Medulla oblongata (tissue), 1 donor: ENCODE results near the gene PRR5L.

ENCODE experiments used
- DNase-seq: peaks from one replicate; pipeline ENCODE4 v3.0.0-alpha.2; 2015; ENCODE audit errors: extremely low spot score

PRR5L gene

DNA sequence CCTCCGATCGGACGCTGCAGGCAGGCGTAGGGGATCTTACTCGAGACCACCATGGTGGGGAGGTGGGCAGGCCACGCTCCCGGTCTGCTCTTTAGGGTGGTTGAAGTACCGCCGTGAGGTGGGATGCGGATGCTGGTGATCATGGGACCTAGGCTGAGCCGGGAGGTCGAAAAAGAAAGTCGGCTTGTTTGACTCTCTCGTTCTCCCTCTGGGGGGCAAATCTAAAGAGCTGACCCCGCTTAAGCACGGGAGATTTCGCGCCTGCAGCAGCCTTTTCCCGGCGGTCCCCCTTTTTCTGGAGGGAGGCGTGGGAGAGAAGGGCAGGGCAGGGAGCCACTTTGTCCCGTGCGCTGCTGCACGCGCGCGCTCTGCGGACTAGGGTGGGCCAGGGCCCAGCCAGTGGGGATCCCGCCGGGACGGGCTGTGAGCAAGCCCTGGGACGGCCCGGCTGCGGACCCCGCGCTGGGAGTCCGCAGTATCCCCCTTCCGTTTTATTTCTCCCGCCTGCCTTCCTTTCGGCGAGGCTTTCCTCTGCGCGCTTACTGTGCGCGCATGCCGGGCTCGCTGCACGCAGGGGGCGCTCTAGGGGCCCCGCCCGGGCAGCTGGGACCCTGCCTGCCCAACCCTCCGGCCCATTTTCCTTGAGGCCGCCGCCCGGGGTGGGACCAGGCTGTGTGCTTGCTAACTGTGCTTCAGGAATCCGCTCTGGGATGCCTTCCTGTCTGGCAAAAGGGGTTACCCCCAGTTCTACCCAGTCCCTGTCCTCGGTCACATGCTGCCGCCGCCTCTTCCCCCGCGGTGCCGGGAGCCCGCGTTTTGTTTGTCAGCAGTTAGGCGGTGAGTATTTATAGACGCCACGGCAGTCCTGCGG is 81.0 kb downstream of the PRR5L start:
- DNase-seq, result peak; percentile 67

DNA sequence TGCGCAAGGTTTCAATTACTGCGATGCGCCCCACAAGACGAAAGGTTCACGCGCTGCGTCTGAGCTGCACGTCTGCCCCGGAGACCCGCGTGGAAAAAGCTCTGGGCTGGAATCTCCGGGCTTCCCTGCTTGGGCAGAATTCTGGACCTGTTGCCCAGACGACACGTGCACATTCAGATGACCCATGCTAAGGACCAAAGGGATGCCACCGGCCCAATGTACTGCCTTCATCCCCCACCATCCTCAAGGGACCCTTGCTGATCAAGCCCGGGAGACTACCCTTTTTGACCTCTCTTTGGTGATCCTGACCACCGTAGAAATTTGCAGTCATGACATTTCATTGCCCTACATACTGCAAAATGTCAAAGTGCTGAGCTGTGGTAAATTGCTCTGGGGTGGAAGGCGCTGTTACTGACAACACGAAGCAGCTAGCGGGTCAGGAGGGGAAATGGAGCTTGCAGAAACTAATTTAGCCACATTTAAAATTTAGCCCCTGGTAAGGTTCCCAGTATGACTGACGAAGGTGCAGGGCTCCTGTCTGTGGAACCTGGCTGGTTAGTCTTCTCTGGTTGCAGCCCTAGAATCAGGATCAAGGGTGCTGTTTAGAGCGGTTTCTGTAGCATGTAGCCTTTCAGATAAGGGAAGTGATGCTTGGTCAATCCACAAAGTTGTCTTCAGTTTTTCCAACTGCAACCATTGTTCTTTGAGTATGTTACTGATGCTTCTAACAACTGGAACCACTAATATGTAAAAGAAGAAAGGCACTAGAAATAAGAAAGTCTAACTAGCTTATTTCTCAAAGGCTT is 81.9 kb downstream of the PRR5L start:
- no peak for DNase-seq

DNA sequence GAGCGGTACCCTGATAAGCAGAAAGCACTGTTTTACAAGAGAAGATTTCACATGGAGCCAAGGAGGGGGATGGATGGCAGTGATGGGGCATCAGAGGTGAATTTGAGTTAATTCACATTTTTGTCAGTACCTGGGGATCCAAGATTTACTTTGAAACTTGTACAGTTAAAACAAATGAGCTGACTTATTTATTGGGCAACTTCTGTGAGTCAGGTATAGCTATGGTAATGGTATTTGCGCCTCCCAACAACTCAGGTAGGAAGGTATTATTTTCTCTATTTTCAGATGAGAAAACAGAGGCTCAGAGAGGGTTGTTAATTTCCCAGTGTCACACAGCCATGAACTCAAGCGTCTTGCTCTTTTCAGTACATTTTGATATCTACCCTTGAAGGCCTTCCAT is 83.6 kb downstream of the PRR5L start:
- no peak for DNase-seq

DNA sequence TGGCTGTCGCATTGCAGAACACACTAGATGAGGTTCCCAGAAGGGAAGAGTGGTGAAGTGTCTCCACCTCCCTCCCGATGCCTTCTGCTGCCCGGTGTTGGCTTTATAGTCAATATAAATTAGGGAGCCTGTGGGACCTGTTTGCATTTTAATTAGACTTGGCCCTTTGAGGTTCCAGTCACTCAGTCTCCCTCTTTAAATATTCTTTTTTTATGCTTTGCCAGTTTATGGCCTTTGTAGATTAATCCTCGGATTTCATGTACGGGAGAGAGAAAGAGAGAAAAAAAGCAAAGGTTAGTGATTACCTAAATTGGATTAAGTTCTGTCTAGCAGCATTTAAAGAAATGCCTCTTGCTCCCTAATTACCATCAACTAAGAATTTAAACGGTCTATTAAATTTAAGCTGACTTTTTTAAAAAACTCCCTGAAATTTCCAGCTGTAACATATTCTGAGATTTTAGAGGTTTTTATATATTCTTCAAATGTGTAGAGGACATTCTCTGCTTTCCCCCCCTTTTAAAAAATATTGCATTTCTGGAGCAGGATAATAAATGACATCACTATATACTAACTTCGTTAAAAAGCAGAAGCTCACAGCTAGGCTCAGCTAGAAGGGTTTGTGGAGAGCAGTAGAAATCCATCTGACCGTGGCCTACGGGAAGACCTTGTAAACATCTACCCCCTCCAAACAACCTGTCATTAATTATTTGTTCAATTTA is 84.4 kb downstream of the PRR5L start:
- DNase-seq, result no peak

DNA sequence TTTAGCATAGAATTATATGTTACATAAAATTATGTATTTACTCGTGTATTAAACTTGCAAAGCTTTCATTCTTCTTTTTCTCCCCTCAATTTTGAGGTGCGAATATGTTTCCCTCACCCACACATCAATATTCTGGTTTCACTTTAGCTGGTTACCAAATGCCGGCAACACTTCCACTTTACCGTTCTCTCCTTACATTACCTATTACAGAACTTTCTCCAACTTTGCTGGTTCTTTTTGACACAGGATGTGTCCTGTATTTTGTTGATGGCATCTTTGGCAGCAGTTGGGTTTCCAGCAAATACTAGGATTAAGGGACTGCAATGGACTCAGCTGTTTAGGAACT is 84.9 kb downstream of the PRR5L start:
- no peak for DNase-seq

DNA sequence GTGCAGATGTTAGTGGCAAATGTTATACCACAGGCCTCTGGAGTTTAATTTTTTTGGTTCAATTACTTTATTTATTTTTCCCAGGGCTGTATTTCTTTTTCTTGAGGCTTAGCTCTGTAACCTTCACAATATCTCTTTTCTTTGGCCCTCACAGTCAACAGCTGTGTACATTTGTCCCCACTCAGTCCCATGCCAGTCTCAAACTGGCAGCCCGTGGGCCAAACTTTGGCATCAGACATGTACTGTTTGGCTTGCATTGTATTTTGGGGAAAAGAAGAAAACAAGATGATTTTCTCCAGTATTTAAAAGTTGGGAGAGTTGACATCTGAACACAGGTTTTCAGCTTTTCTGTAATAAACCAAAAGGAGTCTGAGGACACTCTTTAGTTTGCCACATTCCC is 87.1 kb downstream of the PRR5L start:
- peak; percentile 68 for DNase-seq

DNA sequence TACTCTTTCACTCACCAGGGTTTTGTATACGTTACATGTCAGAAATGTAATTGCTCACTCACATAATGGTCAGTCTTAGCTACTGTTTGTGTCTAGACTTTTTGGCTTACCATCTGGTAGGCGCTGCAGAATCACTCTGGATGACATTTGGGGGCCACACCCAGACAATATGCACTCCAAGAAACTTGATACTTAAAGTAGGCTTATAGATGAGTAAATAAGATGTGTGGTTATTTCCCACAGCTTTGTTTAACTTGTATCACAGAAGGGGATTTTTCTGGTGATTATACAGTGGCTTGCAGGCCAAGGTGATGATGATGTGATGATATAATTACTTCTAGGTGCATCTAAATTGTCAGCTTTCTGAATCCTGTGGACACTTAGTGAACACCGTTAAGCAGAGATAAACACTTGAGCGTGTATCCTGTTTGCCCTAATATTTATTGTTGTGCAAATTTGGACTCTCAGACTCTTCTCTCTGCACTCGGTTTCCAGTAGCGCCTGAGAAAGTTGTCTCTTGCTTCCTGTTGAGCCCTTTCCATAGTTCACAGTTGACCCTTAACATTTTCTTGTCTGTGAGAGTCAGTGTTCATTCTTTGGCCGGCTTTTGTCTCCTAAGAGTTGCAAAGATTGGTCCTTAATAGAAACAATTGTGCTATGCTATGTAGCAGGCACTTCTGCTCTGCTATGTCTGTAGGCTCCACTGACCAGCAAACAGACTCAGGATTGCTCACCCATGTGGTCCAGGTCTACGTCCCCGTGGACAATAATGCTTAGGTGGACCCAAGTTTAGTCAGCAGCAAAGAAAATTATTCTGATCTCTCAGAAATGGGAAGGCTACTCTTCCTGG is 89.3 kb downstream of the PRR5L start:
- no peak for DNase-seq

DNA sequence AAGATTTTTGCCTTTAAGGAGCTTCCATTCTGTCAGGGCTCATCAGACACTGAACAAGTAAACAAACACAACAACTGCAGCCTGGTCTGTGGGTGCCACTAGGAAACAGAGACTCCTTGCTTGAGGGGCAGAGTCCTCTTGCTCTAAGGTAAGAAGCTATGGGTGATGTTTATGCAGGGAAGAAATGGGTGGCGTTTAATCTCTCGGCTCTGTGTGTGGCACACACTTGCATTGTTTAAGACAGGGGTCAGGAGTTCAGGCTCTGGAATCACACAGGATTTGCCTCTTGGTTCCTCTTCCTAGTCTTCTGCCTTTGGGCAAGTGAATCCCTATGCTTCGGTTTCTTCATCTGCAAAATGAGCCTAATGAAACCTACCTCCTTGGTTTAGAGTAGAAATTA is 90.3 kb downstream of the PRR5L start:
- no peak for DNase-seq

DNA sequence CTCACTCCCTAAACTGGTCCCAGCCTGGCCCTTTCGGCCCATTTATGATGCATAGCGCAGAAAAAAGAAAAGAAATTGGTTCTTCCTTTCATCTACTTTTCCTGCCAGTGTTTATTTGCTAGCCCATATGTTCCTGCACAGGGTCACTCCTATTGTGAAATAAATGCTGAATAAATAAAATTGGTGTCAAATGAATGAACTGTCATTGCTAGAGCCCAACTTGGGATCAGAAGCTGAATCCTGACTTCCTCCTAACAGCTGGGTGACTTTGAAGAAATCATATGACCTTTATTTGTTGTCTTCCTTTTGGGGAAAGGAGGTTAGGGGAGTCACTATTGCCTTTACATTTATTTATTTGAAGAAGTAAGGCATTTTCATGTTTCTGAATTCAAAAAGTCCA is 92.0 kb downstream of the PRR5L start:
- DNase-seq, result no peak

DNA sequence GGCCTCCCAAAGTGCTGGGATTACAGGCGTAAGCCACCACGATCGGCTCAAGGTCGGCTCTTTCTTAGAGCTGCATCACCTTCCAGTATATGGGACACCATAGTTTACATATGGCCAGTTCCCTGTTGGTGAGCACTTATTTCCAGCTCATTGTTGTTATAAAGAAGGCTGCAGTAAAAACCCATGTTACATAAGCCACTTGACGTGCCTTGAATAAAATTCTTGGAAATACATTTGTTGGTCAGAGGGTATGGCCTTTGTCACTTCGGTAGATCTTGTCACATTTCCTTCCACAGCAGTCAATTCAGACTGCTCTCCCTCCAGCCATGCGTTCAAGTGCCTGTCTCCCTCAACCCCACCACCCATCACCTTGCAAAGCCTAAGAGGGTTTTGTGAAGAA is 92.9 kb downstream of the PRR5L start:
- DNase-seq, result no peak

DNA sequence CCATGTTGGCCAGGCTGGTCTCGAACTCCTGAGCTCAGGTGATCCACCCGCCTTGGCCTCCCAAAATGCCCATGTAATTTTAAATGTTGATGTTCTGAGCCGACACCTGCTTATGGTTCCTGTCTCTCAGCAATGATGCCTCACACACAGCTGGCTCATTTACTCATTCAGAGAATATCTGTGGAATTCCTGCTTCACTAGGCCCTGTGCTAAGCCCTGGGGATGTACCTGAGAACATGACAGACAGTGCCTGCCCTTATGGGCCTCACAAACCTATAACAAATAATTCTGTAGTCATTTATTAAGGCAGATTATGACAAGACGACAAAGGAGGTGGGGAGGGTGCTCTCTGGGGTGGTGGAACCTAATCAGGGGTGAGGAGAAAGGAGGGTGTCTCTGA is 93.7 kb downstream of the PRR5L start:
- DNase-seq, result no peak

DNA sequence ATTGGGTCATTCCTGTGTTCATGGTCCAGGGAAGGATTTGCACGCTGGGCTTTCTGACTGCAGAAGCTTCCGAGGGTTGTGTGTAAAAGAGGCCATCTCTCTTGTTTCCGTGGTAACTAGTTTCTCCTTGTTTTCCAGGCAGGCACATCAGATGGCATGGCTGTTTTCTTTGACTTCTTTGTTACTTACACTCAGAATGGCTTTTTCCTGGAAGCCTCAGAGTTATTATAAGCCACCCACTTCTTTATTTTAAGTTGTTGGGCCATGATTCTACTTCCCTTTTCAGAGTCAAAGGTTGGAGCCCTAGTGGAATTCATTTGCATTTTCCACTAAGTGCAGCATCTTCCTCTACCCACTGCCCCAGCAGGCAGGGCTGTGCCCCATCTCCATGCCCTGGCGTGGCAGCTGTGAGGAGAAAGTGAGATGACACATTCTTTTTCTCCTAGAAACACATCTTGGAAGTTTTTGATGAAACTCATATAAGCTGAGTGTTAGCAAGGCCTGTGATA is 94.9 kb downstream of the PRR5L start:
- peak; percentile 74 for DNase-seq

DNA sequence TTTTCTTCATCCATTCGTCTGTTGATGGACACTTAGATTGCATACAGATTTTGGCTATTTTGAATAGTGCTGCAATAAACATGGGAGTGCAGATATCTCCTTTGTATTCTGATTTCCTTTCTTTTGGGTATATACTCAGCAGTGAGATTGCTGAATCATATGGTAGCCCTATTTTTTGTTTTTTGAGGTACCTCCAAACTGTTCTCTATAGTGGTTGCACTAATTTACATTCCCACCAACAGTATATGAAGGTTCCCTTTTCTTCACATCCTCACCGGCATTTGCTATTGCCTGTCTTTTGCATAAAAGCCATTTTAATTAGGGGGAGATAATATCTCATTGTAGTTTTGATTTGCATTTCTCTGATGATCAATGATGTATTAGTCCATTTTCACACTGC is 96.1 kb downstream of the PRR5L start:
- no peak for DNase-seq

DNA sequence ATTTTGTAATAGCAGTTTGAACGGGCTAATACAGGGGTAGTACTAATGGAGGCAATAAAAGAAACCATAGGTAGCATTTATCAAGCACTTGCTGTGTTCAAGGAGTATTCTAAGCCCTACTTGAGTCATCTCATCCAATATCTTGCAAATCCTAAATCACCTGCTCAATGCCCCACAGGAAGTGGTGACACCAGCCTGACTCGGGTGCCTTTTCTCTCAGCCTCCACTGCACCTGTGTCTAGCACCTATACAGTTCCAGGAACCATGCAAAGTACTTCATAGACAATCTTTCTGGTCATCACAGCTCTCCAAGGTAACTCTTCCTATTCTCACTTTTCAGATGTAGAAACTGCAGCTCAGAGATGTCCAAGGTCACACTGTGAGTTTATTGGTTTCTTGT is 98.0 kb downstream of the PRR5L start:
- no peak for DNase-seq

DNA sequence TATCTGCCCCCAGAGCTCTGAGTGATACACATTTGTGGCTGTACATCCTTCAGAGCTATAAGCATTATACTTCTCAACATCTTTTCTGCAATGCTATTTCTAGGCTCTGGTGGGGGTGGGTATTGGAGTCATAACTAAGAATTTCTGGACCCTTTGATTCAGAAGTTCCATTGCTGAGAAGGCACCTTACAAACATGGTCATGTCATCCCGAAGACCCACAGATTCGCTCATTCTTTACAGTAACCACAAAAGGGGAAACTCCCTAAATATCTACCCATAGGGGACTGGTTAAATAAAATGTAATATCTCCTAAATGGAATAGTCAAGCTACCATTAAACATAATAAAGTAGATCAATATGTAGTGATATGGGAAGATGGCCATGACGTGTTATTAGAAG is 98.8 kb downstream of the PRR5L start:
- DNase-seq, result no peak

DNA sequence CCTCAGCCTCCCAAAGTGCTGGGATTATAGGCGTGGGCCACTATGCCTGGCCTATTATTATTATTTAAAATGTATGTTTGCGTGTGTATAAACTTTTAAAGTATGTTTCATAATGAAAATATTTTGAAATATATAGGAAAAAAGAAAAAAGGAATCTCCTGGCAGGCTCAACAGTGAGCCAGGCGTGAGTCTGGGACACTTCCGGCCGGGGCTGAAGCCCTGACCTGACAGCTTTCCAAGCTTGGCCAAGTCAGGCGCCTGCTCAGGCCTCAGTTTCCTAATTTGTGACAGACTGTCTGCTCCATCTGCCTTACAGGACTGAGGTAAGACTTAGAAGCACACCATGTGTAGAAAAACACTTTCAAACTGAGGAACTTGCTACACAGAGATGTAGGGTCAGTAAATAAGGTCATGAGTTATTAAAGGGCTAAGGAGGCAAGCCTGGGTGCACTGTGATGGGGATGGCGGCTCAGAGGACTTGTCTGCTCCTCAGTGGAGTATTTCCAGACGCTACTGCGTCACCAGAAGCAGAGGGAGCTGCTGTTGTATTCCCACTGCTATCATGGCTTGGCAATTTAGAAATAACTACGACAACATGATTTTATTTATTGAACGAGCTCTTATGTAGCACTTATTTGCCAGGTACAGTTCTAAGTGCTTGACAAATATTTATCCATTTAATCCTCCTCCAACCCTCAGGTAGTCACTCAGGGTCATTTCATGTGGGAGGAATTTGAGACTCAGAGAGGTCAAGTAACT is 100.1 kb downstream of the PRR5L start:
- no peak for DNase-seq

DNA sequence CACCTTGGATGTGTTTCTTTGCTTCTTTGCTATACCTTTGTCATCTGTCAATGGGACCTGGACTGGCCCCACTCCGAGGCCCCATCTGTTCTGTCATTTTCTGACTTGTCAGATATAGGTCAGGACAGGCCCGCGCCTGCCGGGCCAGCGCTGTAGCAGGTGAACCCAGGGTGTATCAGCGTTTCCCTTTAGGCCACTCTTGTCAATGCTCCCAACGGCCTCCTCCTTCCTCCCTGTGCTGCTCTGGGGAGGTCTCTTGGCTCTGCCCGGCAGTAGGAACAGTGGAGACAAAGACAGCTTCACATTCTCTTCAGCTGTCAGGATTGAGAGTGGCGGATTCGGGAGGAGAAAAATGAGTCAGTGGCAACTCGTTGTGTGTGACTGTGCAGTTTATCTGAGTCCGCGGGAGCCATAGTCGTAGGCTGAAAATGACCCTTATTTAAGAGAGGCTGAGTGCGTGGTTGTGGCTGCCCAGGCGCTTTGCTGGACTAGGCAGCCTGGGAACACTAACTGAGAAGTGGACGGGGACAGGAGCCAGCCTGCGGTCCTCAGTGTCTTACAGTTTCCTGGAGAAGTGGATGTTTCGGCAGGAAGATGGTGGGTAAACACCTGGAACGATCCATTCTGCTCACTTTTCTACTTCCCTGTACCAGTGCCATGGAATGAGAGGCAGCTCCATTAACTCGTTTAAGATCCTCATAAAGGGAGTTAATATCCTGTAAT is 102.3 kb downstream of the PRR5L start:
- peak; percentile 88 for DNase-seq

DNA sequence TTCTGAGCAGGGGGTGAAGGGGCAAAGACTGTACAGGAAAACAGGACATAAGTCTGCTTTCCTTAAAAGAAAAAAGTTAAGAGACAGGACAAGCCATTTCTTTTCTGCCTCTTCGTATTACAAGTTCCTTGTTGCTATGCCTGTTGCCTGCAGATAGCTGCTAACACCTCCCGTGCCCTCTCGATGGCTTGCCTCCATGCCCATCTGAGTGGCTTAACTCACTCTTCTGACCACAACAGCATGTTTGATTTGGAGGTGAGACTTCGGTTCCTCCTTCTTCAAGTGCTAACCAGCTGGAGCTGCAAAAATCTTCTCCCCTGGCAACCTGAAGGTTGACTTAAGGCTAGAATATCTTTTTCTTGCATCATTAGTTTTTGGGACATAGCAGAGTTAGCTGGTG is 103.1 kb downstream of the PRR5L start:
- DNase-seq, result no peak

DNA sequence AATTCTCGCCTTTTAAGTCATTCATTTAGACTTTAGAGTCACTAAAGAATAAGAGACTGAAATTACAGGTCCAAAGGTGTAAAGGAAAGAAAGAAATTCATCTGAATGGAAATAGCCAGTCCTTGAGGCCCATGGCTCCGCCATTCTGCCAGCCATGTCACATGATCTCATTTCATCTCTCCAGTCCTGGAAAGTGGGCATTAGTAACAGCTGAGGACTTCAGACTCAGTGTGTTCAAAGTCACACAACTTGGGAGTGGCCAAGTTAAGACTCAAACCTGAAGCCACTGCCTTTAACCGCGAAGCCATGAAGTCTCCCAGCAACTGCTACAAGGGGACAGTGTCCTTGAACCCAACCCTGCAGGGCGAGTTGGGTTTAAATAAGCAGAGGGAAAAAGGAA is 103.7 kb downstream of the PRR5L start:
- DNase-seq, result no peak
